Astrocyte of the spinal cord (primary cell): ENCODE results near the gene SPSB3.

Experiments
- DNase-seq: peaks from one replicate; pipeline ENCODE4 v3.0.0; 2011; ENCODE audit warnings: low read depth, low spot score
- H3K4me3 ChIP-seq: 2 replicates; pipeline ENCODE4 v1.5.1; 2011; ENCODE audit warnings: low read depth, mild to moderate bottlenecking, low read length, moderate library complexity
- in situ Hi-C: cut with HindIII; loops from 2 replicates; pipeline ENCODE4 v1.10.0; 2017; ENCODE audit warnings: low sequenced_read_pairs
- TF ChIP-seq, protein P1 (sequence below): IDR thresholded peaks from 2 replicates; pipeline ENCODE4 v1.5.1; 2012; ENCODE audit warnings: low read depth, mild to moderate bottlenecking, low read length, inconsistent platforms

The SPSB3 gene

GRCh38 chr16:1763521-1764511 lies 18.6 kb downstream of the SPSB3 start:
- no peak overlapping the region for H3K4me3 ChIP-seq
- peak; percentile 45 for DNase-seq
- in situ Hi-C loops = no loop called here
- TF ChIP-seq, protein P1, sequence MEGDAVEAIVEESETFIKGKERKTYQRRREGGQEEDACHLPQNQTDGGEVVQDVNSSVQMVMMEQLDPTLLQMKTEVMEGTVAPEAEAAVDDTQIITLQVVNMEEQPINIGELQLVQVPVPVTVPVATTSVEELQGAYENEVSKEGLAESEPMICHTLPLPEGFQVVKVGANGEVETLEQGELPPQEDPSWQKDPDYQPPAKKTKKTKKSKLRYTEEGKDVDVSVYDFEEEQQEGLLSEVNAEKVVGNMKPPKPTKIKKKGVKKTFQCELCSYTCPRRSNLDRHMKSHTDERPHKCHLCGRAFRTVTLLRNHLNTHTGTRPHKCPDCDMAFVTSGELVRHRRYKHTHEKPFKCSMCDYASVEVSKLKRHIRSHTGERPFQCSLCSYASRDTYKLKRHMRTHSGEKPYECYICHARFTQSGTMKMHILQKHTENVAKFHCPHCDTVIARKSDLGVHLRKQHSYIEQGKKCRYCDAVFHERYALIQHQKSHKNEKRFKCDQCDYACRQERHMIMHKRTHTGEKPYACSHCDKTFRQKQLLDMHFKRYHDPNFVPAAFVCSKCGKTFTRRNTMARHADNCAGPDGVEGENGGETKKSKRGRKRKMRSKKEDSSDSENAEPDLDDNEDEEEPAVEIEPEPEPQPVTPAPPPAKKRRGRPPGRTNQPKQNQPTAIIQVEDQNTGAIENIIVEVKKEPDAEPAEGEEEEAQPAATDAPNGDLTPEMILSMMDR = peak; percentile 66

DNA sequence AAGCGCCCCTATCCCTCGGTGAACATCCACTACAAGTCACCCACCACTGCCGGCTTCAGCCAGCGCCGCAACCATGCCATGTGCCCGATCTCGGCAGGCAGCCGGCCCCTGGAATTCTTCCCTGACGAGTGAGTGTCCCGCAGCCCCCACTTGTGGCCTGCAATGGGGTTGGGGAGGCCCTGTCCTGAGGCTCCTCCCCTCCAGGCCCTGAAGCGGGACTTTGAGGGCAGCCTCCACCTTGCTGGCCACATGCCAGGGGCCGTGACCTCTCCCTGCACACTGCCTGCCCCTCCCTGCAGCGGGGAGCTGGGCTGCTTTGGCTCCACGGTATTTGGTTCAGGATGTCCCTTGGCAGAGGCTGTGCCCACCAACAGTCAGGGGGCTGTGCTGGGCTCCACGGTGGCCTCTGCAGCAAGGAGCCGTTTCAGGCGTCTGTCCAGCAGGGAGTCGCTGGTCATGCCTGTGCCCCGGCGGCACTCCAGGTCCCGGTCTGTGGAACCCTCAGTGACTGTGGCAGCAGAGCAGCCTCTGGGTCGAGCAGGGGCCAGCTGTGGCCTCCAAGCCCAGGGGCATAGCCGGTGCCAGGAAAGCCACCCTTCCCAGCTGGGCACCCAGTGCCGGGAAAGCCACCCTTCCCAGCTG lies 19.4 kb downstream of the SPSB3 start:
- no peak for DNase-seq
- TF ChIP-seq, protein P1 = no peak
- no peak overlapping the region for H3K4me3 ChIP-seq
- in situ Hi-C loops = no loop called here

DNA sequence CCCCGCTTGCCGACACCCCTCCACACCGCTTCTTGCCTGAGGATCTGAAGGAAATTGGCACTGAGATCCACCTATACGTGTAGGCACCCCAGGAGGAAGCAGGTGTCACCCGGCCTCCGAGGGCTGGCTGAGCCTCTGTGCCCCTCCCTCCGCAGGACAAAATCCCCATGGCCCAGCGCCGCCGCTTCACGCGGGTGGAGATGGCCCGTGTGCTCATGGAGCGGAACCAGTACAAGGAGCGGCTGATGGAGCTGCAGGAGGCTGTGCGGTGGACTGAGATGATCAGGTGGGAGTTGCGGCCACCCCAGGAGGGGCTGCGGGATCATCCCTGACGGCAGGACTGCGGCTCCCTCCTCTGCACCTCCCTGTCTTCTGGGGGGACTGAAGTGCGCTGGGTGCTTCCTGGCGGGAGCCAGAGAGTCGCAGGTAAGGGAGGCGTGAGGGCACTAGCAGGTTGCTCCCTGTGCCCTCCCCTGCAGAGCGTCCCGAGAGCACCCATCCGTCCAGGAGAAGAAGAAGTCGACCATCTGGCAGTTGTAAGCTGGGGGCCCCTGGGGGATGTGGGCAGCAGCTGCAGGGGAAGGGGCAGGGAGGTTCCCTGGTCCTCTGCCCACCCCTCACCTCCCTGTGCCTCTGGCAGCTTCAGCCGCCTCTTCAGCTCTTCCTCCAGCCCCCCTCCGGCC lies 20.0 kb downstream of the SPSB3 start:
- TF ChIP-seq, protein P1 = no peak
- H3K4me3 ChIP-seq = no peak overlapping the region
- no peak for DNase-seq
- in situ Hi-C loops = no loop called here

- in situ Hi-C loops = no loop called here
- TF ChIP-seq, protein P1 = no peak
- DNase-seq = no peak
- H3K4me3 ChIP-seq = no peak overlapping the region
Measured at GRCh38 chr16:1761751-1762150, 20.6 kb downstream of the SPSB3 start.

DNA sequence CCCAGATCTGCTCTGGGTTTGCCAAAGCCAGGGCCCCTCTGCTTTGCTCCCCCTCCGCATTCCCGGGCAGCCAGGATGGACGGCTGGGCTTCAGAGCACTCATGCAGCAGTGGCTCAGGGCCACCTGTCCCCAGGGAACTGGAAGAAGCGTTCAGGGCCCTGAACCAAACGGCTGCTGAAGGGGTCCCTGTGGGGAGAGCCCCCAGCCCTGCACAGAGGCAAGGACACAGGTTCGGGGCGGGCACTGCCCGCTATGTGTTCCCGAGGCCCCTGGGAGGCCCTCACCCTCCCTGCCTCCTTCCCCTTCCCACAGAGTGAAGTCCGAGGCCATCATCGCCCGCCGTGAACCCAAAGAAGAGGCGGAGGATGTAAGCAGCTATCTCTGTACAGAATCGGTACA lies 21.5 kb downstream of the SPSB3 start:
- H3K4me3 ChIP-seq = no peak overlapping the region
- no peak for DNase-seq
- TF ChIP-seq, protein P1 = no peak
- in situ Hi-C loops = no loop called here

GRCh38 chr16:1759511-1759910 lies 22.9 kb downstream of the SPSB3 start:
- no peak for DNase-seq
- TF ChIP-seq, protein P1 = no peak
- no peak overlapping the region for H3K4me3 ChIP-seq
- in situ Hi-C loops = no loop called here
